Ascending aorta (tissue), 2 donors: ENCODE results near the gene PSMD8. TPM values are rescaled to one million over a fixed set of nuclear protein-coding genes. Genes with fewer than 3 reads are reported as not detected.

Source experiments
- DNase-seq, 2 donors: peaks; one replicate each; pipeline ENCODE4 v3.0.0-alpha.2; 2019; ENCODE audit warnings: low spot score in 2 of 2
- H3K27ac ChIP-seq, 2 donors: fragments of 200-600 bp; sonication (generic); one replicate each; pipeline ENCODE4 v1.5.1; 2016 to 2017; ENCODE audit warnings: mild to moderate bottlenecking in 1 of 2
- H3K27me3 ChIP-seq: fragments of 200-600 bp; sonication (generic); one replicate; pipeline ENCODE4 v1.5.1; 2017
- H3K36me3 ChIP-seq, 2 donors: fragments of 200-600 bp; sonication (generic); one replicate each; pipeline ENCODE4 v1.5.1; 2016
- H3K4me1 ChIP-seq, 2 donors: fragments of 200-600 bp; sonication (generic); one replicate each; pipeline ENCODE4 v1.5.1; 2016 to 2017; ENCODE audit warnings: mild to moderate bottlenecking in 1 of 2
- H3K4me3 ChIP-seq, 2 donors: fragments of 200-600 bp; sonication (generic); one replicate each; pipeline ENCODE4 v1.5.1; 2016 to 2017; ENCODE audit warnings: mild to moderate bottlenecking in 1 of 2
- H3K9me3 ChIP-seq, 2 donors: fragments of 200-600 bp; sonication (generic); one replicate each; pipeline ENCODE4 v1.5.1; 2016
- CTCF ChIP-seq, 3 experiments: fragments of 200-600 bp in 2 of 3; fragments of 450-650 bp in 1 of 3; sonication (generic) in 2 of 3; IDR thresholded peaks; one replicate each; pipeline ENCODE4 v1.5.1; 2016 to 2019; ENCODE audit warnings: antibody characterized with exemption in 3 of 3, mild to moderate bottlenecking in 1 of 3, moderate library complexity in 1 of 3
- intact Hi-C: fragments of 100-400 bp; cut with DNase I; formaldehyde crosslinking; loops from one replicate; pipeline ENCODE4 v1.15.1; 2023
- total RNA-seq: library from RNA; depleted of rRNA; stranded (reverse); fragments of >200 nt; gene quantifications from one replicate; pipeline ENCODE4 v1.1.0, GENCODE V29; 2016

PSMD8 gene
- total RNA-seq, 1 donor from 2014 or later: 235 TPM

- no peaks in the 10 kb centered on the region for H3K4me1 ChIP-seq
- no peak for TF ChIP-seq CTCF (IDR thresholded peaks at IDR 0.05)
- no peaks in the 10 kb centered on the region for H3K9me3 ChIP-seq
- no peak overlapping the region for H3K27ac ChIP-seq
- no peak for DNase-seq
- H3K27me3 ChIP-seq: no peaks in the 10 kb centered on the region
- H3K36me3 ChIP-seq: no peaks in the 10 kb centered on the region
- H3K4me3 ChIP-seq: no peak overlapping the region
- intact Hi-C loops: no loop called here
These were observed 23.5 kb upstream of the PSMD8 start for GRCh38 chr19:38350883-38351282.

GRCh38 chr19:38351865-38352395 is 22.4 kb upstream of the PSMD8 start:
- no peak for TF ChIP-seq CTCF (IDR thresholded peaks at IDR 0.05)
- no peaks in the 10 kb centered on the region for H3K36me3 ChIP-seq
- no peaks in the 10 kb centered on the region for H3K27me3 ChIP-seq
- no peaks in the 10 kb centered on the region for H3K4me1 ChIP-seq
- H3K4me3 ChIP-seq: no peak overlapping the region
- DNase-seq: no peak
- intact Hi-C loops: no loop called here
- H3K27ac ChIP-seq: no peak overlapping the region
- no peaks in the 10 kb centered on the region for H3K9me3 ChIP-seq

- intact Hi-C loops: no loop called here
These were observed 21.8 kb upstream of the PSMD8 start for GRCh38 chr19:38352611-38353010.

GRCh38 chr19:38355728-38356725 is 18.3 kb upstream of the PSMD8 start:
- Histone ChIP-seq H3K27me3 (no peaks in the 10 kb centered on the region), H3K36me3 (no peaks in the 10 kb centered on the region), H3K4me1 (no peaks in the 10 kb centered on the region), H3K4me3 (no peak overlapping the region), H3K27ac (no peak overlapping the region), H3K9me3 (no peaks in the 10 kb centered on the region)
- no peak for DNase-seq
- TF ChIP-seq CTCF (IDR thresholded peaks at IDR 0.05): no peak
- intact Hi-C loops: no loop called here

More at GRCh38 chr19:38352611-38353010, 21.8 kb upstream of the PSMD8 start:
- H3K9me3 ChIP-seq: no peaks in the 10 kb centered on the region
- DNase-seq: no peak
- H3K27ac ChIP-seq: no peak overlapping the region
- TF ChIP-seq CTCF (IDR thresholded peaks at IDR 0.05): no peak
- no peaks in the 10 kb centered on the region for H3K4me1 ChIP-seq
- no peaks in the 10 kb centered on the region for H3K27me3 ChIP-seq
- no peaks in the 10 kb centered on the region for H3K36me3 ChIP-seq
- H3K4me3 ChIP-seq: no peak overlapping the region

- no peak for TF ChIP-seq CTCF (IDR thresholded peaks at IDR 0.05)
- H3K27me3 ChIP-seq: no peaks in the 10 kb centered on the region
These were observed 16.3 kb upstream of the PSMD8 start for GRCh38 chr19:38358071-38358470.

More at GRCh38 chr19:38358071-38358470, 16.3 kb upstream of the PSMD8 start:
- Histone ChIP-seq H3K9me3 (no peaks in the 10 kb centered on the region), H3K4me3 (no peak overlapping the region), H3K27ac (no peak overlapping the region), H3K4me1 (peaks cover 0 to 12% of the 10 kb centered on the region in 2 donors), H3K36me3 (no peaks in the 10 kb centered on the region)
- intact Hi-C loops: no loop called here
- no peak for DNase-seq
